Suppressor macrophage treated with lipopolysaccharide for 4 hours (primary cell): ENCODE results near the gene DAZAP2.

Source experiments
- DNase-seq: peaks from one replicate; pipeline ENCODE4 v3.0.0-alpha.2; 2020

DAZAP2 gene

GRCh38 chr12:51238510-51239334 lies at the start of gene DAZAP2:
Gene DAZAP2 (plus strand): TSS chr12:51238826. CDS start chr12:51238908, 82 bp downstream.
- peak; percentile 97 for DNase-seq

GRCh38 chr12:51189790-51190355 lies 48.8 kb upstream of the DAZAP2 start:
- no peak for DNase-seq

- no peak for DNase-seq
Measured at GRCh38 chr12:51190820-51191219, 47.8 kb upstream of the DAZAP2 start.

- no peak for DNase-seq
Measured at GRCh38 chr12:51191516-51192283, 46.9 kb upstream of the DAZAP2 start.

- no peak for DNase-seq
Measured at GRCh38 chr12:51192284-51192671, 46.3 kb upstream of the DAZAP2 start.

GRCh38 chr12:51195841-51196240 lies 42.8 kb upstream of the DAZAP2 start:
- DNase-seq = no peak

GRCh38 chr12:51196547-51196946 lies 42.1 kb upstream of the DAZAP2 start:
- no peak for DNase-seq

GRCh38 chr12:51197736-51198567 lies 40.7 kb upstream of the DAZAP2 start:
- DNase-seq = no peak

- no peak for DNase-seq
Measured at GRCh38 chr12:51198568-51199365, 39.9 kb upstream of the DAZAP2 start.

GRCh38 chr12:51199366-51199945 lies 39.2 kb upstream of the DAZAP2 start:
- peak; percentile 30 for DNase-seq

- no peak for DNase-seq
Measured at GRCh38 chr12:51200156-51200555, 38.5 kb upstream of the DAZAP2 start.

GRCh38 chr12:51200806-51201205 lies 37.8 kb upstream of the DAZAP2 start:
- no peak for DNase-seq

GRCh38 chr12:51202718-51203117 lies 35.9 kb upstream of the DAZAP2 start:
- DNase-seq = no peak

GRCh38 chr12:51205350-51205749 lies 33.3 kb upstream of the DAZAP2 start:
- no peak for DNase-seq

- no peak for DNase-seq
Measured at GRCh38 chr12:51208016-51208660, 30.5 kb upstream of the DAZAP2 start.

GRCh38 chr12:51209259-51209658 lies 29.4 kb upstream of the DAZAP2 start:
- no peak for DNase-seq

GRCh38 chr12:51210690-51211395 lies 27.8 kb upstream of the DAZAP2 start:
- DNase-seq = no peak

- no peak for DNase-seq
Measured at GRCh38 chr12:51214895-51215294, 23.7 kb upstream of the DAZAP2 start.

- DNase-seq = no peak
Measured at GRCh38 chr12:51216642-51217041, 22.0 kb upstream of the DAZAP2 start.
